ENCODE measurements around the gene GLIS1.

GLIS1 gene

GRCh38 chr1:53593758-53594380 is 145.1 kb downstream of the GLIS1 start:
- no peak for DNase-seq (ENCODE audit: low read depth)

DNA sequence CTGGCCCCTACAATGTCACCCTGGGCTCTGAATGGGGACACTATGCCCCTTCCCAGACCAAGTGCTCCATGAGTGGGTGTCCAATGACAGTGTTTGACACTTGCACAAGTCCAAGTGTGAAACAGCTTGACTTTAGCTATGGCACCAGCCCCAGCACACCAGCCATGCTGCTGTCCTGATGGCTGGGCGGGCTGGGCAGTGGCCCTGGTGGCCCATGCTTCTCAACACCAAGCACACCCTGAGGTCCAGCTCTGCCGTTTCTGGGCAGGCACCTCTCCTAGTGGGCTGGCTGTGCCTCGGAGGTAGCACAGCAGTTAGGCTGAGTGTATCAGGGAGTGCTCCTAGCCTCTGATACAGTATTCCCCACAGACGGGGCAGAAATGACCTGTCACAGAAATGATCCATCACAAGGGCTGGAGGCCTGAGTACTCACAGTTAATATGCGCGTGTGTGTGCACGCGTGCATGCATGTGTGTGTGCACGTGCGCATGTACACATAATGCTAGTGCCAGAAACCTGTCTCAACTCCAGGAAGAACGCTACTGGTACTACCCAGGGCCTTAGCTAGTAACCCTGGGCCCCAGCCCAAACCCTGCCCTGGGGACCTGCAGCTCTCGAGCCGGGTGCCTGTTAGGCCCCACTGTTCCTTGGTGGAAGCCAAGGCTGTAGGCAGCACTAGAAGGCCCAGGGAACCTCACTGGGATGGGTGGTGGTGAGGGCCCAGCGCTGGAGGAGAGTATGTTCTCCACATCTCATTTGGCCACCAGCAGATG is 145.8 kb downstream of the GLIS1 start:
- no peak for DNase-seq (ENCODE audit: low read depth)

DNA sequence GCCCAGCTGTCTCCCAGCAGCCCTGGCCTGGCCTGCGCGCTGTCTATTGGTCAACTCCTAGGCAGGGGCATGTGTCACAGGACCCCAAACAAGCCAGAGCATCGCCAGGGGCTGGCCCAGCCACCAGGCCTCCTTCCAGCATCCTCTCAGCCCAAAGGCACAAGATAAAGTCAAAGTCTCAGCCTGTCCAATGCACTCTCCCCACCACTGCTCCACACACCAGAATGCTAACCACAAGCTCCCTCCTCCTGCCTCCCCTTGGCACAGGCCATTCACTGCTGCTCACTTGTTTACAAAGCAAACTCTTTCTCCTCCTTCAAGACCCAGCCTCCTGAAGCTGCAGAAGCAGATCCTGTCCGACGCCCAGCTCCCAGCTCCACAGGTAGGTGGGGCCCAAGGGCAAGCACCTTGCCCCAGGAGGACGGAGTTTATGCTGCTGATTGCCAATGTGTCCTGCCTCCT is 146.4 kb downstream of the GLIS1 start:
- no peak for DNase-seq (ENCODE audit: low read depth)

GRCh38 chr1:53591924-53592323 is 147.0 kb downstream of the GLIS1 start:
- DNase-seq (ENCODE audit: low read depth) = no peak

GRCh38 chr1:53590531-53591515 is 148.1 kb downstream of the GLIS1 start:
- no peak for DNase-seq (ENCODE audit: low read depth)

GRCh38 chr1:53590104-53590503 is 148.9 kb downstream of the GLIS1 start:
- no peak for DNase-seq (ENCODE audit: low read depth)

GRCh38 chr1:53589043-53589887 is 149.7 kb downstream of the GLIS1 start:
- DNase-seq (ENCODE audit: low read depth) = no peak

GRCh38 chr1:53588053-53588779 is 150.7 kb downstream of the GLIS1 start:
- no peak for DNase-seq (ENCODE audit: low read depth)

GRCh38 chr1:53587252-53587988 is 151.5 kb downstream of the GLIS1 start:
- no peak for DNase-seq (ENCODE audit: low read depth)

DNA sequence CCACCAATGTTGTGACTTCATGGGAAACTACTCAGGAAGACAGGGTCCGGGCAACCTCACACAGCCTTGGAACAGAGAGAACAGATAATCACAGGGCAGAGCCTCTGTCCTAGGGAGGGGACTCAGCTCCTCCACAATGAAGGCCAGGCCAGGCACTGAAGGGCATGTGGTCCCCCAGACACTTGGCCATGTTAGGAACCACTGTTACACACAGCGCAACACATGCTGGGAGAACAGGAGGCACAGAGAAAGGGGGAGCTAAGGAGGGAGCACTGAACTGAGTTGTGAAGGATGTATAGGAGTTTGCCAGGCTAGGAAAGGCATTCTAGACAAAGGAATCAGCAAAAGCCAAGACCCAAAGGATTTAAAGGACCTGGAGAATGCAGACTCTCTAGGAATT is 152.2 kb downstream of the GLIS1 start:
- no peak for DNase-seq (ENCODE audit: low read depth)

- DNase-seq (ENCODE audit: low read depth) = no peak
These were observed 153.4 kb downstream of the GLIS1 start for GRCh38 chr1:53585565-53585964.

DNA sequence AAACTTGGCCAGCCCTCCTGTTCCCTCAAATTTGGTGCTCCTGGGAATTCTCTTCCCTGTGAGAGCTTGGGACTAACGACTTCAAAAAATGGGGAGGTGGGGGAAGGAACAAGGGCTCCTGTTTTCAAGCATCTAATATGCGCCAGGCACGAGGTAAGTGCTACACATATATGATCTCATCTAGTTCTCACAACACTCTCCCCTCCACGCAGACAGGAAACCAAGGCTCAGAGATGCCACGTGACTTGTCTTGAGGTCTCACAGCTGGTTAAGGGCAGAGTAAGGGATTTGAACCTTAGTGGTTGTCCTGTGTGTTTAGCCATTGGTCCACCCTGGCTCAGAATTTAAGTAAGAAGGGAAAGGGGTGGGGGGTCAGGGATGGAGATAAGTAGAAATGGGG is 153.8 kb downstream of the GLIS1 start:
- peak; percentile 26 for DNase-seq (ENCODE audit: low read depth)

GRCh38 chr1:53584777-53585107 is 154.2 kb downstream of the GLIS1 start:
- no peak for DNase-seq (ENCODE audit: low read depth)

DNA sequence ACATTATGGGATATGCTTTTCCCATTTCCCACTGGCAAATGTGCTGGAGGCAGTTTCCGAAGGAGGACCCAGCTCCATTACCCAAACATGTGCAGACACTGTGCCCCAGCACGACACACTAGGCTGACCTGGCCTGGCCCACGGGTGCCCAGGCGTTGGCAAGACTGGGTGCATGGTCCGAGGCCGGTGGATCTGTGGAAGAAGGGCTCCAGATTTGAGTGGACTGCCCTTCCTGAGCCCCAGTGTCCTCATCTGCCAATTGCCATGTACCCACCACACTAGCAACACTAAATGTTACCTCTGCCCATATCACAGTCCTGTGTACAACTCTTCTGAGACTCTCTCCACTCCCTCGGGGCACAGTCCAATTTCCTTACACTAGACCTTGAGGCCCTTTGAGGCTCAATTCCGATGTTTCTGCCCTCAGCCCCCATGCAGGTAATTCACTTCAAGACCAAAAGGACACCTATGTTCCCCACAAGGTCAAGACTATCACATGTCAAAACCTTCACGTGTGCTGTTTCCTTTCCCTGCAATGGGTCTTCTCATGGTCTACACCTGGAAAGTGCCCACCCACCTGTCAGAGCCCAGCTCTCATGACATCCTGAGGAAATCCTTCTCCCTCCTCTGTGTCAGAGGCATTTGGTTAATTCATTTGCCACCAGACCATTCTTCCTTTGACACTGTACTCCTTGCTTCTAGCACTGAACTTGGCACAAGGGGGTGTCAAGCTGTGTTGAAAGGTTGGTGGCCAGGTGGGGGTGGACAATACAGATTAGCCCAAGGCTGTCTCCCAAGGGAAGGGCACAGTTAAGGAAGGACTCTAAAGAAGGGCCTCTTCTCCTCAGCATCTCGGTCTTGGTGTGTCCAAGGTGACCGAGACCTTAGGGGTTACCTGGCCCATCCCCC is 154.8 kb downstream of the GLIS1 start:
- DNase-seq (ENCODE audit: low read depth) = no peak

- no peak for DNase-seq (ENCODE audit: low read depth)
These were observed 155.7 kb downstream of the GLIS1 start for GRCh38 chr1:53583021-53583867.

- DNase-seq (ENCODE audit: low read depth) = no peak
These were observed 156.5 kb downstream of the GLIS1 start for GRCh38 chr1:53582211-53583020.

GRCh38 chr1:53581476-53581875 is 157.5 kb downstream of the GLIS1 start:
- DNase-seq (ENCODE audit: low read depth) = no peak
